ENCODE results near the gene ATL1. TPM values are rescaled to one million over a fixed set of nuclear protein-coding genes. Genes with fewer than 3 reads are reported as not detected.

ATL1 gene
- total and polyA plus RNA-seq, 2 of the 13 experiments (the other 11 are each of a cell fraction or from before 2014, with no cell fraction given) = 0.60 to 0.65 TPM

DNA sequence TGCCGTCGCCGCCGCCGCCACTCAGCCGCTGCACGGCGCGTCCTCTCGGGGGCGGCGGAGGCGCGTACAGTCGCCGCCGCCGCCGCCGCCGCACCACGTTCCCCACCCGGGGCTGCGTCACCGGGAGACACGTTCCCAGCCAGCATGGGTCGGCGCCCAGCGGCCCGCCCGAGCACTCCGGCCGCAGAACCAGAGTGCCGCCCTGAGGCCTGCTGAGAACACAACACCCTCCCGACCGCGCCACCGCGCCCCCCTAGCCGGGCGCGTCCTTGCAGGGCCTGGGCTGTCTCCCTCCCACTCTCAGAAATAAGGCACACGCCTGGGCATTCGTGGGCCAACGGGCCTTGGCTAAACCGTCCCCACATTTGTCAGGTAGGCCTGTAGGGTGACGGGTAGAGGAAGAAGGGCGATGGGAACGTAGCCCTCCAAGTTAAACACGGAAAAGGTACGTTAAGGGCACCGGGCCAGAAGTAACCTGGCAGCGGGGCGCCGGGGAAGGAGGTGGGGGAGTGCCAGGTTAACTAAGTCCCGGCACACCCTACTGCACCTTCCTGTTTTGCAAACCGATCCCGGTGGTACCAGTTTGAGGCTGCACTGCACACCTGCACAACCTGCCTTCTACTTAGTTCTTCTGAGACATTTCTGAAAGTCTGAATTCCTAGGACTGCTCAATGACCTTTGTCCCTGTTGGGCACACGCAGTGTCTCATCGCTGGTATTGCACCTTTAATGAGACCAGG lies 27.3 kb upstream of the ATL1 start, which contains the start of gene MAP4K5 (continued):
- TF ChIP-seq, protein P1, sequence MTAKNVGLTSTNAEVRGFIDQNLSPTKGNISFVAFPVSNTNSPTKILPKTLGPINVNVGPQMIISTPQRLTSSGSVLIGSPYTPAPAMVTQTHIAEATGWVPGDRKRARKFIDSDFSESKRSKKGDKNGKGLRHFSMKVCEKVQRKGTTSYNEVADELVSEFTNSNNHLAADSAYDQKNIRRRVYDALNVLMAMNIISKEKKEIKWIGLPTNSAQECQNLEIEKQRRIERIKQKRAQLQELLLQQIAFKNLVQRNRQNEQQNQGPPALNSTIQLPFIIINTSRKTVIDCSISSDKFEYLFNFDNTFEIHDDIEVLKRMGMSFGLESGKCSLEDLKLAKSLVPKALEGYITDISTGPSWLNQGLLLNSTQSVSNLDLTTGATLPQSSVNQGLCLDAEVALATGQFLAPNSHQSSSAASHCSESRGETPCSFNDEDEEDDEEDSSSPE (CRISPR knock-in tag; IDR thresholded peaks at IDR 0.05) = peak; percentile 49; the same call in 1 of the 2 replicates
- TF ChIP-seq, protein P2, sequence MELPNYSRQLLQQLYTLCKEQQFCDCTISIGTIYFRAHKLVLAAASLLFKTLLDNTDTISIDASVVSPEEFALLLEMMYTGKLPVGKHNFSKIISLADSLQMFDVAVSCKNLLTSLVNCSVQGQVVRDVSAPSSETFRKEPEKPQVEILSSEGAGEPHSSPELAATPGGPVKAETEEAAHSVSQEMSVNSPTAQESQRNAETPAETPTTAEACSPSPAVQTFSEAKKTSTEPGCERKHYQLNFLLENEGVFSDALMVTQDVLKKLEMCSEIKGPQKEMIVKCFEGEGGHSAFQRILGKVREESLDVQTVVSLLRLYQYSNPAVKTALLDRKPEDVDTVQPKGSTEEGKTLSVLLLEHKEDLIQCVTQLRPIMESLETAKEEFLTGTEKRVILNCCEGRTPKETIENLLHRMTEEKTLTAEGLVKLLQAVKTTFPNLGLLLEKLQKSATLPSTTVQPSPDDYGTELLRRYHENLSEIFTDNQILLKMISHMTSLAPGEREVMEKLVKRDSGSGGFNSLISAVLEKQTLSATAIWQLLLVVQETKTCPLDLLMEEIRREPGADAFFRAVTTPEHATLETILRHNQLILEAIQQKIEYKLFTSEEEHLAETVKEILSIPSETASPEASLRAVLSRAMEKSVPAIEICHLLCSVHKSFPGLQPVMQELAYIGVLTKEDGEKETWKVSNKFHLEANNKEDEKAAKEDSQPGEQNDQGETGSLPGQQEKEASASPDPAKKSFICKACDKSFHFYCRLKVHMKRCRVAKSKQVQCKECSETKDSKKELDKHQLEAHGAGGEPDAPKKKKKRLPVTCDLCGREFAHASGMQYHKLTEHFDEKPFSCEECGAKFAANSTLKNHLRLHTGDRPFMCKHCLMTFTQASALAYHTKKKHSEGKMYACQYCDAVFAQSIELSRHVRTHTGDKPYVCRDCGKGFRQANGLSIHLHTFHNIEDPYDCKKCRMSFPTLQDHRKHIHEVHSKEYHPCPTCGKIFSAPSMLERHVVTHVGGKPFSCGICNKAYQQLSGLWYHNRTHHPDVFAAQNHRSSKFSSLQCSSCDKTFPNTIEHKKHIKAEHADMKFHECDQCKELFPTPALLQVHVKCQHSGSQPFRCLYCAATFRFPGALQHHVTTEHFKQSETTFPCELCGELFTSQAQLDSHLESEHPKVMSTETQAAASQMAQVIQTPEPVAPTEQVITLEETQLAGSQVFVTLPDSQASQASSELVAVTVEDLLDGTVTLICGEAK (IDR thresholded peaks at IDR 0.05) = no peak
- TF ChIP-seq, protein P2 (CRISPR knock-in tag; IDR thresholded peaks at IDR 0.05) = no peak; the same call in 1 of the 2 replicates
- TF ChIP-seq REL (CRISPR knock-in tag; conservative IDR thresholded peaks at IDR 0.05) (no peak; the same call in 1 of the 2 replicates), MYNN (CRISPR knock-in tag; IDR thresholded peaks at IDR 0.05; ENCODE audit: low read depth) (no peak), ZNF552 (CRISPR knock-in tag; IDR thresholded peaks at IDR 0.05; ENCODE audit: borderline replicate concordance) (no peak), ZNF792 (CRISPR knock-in tag; IDR thresholded peaks at IDR 0.05) (peak; percentile 13; the same call in 1 of the 2 replicates), RFXANK (CRISPR knock-in tag; IDR thresholded peaks at IDR 0.05) (0 out of 2 replicates have a peak, but pooled peaks have one; percentile 19), ZNF264 (CRISPR knock-in tag; IDR thresholded peaks at IDR 0.05) (0 out of 2 replicates have a peak, but pooled peaks have one; percentile 16), ZFP36L1 (CRISPR knock-in tag; IDR thresholded peaks at IDR 0.05) (0 out of 2 replicates have a peak, but pooled peaks have one; percentile 19), ZNF547 (CRISPR knock-in tag; IDR thresholded peaks at IDR 0.05) (no peak; the same call in 1 of the 2 replicates), ARID2 (CRISPR knock-in tag; IDR thresholded peaks at IDR 0.05; ENCODE audit: borderline replicate concordance) (0 out of 2 replicates have a peak, but pooled peaks have one; percentile 52), CSRNP2 (CRISPR knock-in tag; conservative IDR thresholded peaks at IDR 0.05; ENCODE audit: low read depth) (0 out of 2 replicates have a peak, but pooled peaks have one; percentile 44), ZBTB8A (CRISPR knock-in tag; IDR thresholded peaks at IDR 0.05; ENCODE audit: borderline replicate concordance, low read depth) (no peak)
- TF ChIP-seq, protein P3, sequence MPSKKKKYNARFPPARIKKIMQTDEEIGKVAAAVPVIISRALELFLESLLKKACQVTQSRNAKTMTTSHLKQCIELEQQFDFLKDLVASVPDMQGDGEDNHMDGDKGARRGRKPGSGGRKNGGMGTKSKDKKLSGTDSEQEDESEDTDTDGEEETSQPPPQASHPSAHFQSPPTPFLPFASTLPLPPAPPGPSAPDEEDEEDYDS (CRISPR knock-in tag; IDR thresholded peaks at IDR 0.05) = peak; percentile 16; the same call in 1 of the 2 replicates

All from HepG2 (cell line).